ENCODE measurements around the gene PTPRG. TPM values are rescaled to one million over a fixed set of nuclear protein-coding genes. Genes with fewer than 3 reads are reported as not detected.

PTPRG gene
- total and polyA plus RNA-seq, 4 donors, result 3.6 to 35.6 (median 8.1) TPM

DNA sequence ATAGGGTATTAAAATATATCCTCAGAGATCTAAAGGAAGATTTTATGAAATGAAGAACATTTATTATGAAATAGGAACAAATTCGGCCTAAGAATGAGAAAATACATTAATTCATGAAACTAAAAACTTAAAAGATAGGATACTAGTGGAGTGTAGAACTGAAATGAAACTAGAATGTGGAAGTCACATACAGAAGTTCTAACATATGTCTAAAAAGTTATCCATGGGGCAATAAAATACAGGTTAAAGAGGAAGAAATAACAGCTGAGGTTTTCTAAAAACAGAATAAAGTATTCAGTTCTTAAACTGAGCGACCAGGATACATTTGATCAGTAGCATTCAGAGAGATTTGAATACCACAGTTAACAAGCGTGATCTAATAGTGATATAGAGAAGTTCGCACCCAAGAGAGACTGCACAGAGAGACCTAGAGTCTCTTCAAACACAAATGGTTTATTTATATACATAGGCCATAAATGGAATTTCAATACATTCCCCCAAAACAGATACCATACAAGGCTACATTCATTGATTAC is 726.1 kb downstream of the PTPRG start:
- Histone ChIP-seq H3K9me3 (ENCODE audit: control insufficient read depth in 4 of 4, low read length in 3 of 4) (no peaks in the 10 kb centered on the region), H3K4me1 (ENCODE audit: control insufficient read depth in 4 of 4, insufficient read depth in 4 of 4, low read length in 3 of 4) (no peaks in the 10 kb centered on the region), H3K36me3 (ENCODE audit: control insufficient read depth in 4 of 4, insufficient read depth in 3 of 4, low read depth in 1 of 4, low read length in 3 of 4) (peaks cover 0 to 7% (median 2%) of the 10 kb centered on the region in 4 donors), H3K27me3 (ENCODE audit: control insufficient read depth in 4 of 4, insufficient read depth in 4 of 4, low read length in 3 of 4) (no peaks in the 10 kb centered on the region), H3K9ac (ENCODE audit: low read depth in 1 of 2, low read length in 2 of 2) (no peak overlapping the region), H3K27ac (ENCODE audit: low read depth in 1 of 2, low read length in 2 of 2) (no peak overlapping the region), H3K4me3 (ENCODE audit: low read depth in 1 of 3, low read length in 3 of 3) (no peak overlapping the region)
- 88% methylated on average over 4 of the region's 4 CpGs for WGBS
- TF ChIP-seq, protein P1, sequence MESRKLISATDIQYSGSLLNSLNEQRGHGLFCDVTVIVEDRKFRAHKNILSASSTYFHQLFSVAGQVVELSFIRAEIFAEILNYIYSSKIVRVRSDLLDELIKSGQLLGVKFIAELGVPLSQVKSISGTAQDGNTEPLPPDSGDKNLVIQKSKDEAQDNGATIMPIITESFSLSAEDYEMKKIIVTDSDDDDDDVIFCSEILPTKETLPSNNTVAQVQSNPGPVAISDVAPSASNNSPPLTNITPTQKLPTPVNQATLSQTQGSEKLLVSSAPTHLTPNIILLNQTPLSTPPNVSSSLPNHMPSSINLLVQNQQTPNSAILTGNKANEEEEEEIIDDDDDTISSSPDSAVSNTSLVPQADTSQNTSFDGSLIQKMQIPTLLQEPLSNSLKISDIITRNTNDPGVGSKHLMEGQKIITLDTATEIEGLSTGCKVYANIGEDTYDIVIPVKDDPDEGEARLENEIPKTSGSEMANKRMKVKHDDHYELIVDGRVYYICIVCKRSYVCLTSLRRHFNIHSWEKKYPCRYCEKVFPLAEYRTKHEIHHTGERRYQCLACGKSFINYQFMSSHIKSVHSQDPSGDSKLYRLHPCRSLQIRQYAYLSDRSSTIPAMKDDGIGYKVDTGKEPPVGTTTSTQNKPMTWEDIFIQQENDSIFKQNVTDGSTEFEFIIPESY (IDR thresholded peaks at IDR 0.05), result no peak
- no peak for TF ChIP-seq JUND (IDR thresholded peaks at IDR 0.05)
- TF ChIP-seq, protein P2, sequence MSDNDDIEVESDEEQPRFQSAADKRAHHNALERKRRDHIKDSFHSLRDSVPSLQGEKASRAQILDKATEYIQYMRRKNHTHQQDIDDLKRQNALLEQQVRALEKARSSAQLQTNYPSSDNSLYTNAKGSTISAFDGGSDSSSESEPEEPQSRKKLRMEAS (IDR thresholded peaks at IDR 0.05), result no peak
- no peak for TF ChIP-seq RXRA (IDR thresholded peaks at IDR 0.05)
- TF ChIP-seq RAD21 (IDR thresholded peaks at IDR 0.05), result no peak
- no peak for TF ChIP-seq YY1 (IDR thresholded peaks at IDR 0.05)
- TF ChIP-seq GABPA (IDR thresholded peaks at IDR 0.05 in 1 of 2, conservative IDR thresholded peaks at IDR 0.05 in 1 of 2), result no peak
- TF ChIP-seq, protein P3, sequence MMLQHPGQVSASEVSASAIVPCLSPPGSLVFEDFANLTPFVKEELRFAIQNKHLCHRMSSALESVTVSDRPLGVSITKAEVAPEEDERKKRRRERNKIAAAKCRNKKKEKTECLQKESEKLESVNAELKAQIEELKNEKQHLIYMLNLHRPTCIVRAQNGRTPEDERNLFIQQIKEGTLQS (IDR thresholded peaks at IDR 0.05), result no peak
- no peak for TF ChIP-seq HNF4G (IDR thresholded peaks at IDR 0.05)
- TF ChIP-seq, protein P4, sequence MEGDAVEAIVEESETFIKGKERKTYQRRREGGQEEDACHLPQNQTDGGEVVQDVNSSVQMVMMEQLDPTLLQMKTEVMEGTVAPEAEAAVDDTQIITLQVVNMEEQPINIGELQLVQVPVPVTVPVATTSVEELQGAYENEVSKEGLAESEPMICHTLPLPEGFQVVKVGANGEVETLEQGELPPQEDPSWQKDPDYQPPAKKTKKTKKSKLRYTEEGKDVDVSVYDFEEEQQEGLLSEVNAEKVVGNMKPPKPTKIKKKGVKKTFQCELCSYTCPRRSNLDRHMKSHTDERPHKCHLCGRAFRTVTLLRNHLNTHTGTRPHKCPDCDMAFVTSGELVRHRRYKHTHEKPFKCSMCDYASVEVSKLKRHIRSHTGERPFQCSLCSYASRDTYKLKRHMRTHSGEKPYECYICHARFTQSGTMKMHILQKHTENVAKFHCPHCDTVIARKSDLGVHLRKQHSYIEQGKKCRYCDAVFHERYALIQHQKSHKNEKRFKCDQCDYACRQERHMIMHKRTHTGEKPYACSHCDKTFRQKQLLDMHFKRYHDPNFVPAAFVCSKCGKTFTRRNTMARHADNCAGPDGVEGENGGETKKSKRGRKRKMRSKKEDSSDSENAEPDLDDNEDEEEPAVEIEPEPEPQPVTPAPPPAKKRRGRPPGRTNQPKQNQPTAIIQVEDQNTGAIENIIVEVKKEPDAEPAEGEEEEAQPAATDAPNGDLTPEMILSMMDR (IDR thresholded peaks at IDR 0.05; ENCODE audit: low read depth, low read length, missing input control), result no peak
- TF ChIP-seq HNF4A (conservative IDR thresholded peaks at IDR 0.05), result no peak
- TF ChIP-seq, protein P5, sequence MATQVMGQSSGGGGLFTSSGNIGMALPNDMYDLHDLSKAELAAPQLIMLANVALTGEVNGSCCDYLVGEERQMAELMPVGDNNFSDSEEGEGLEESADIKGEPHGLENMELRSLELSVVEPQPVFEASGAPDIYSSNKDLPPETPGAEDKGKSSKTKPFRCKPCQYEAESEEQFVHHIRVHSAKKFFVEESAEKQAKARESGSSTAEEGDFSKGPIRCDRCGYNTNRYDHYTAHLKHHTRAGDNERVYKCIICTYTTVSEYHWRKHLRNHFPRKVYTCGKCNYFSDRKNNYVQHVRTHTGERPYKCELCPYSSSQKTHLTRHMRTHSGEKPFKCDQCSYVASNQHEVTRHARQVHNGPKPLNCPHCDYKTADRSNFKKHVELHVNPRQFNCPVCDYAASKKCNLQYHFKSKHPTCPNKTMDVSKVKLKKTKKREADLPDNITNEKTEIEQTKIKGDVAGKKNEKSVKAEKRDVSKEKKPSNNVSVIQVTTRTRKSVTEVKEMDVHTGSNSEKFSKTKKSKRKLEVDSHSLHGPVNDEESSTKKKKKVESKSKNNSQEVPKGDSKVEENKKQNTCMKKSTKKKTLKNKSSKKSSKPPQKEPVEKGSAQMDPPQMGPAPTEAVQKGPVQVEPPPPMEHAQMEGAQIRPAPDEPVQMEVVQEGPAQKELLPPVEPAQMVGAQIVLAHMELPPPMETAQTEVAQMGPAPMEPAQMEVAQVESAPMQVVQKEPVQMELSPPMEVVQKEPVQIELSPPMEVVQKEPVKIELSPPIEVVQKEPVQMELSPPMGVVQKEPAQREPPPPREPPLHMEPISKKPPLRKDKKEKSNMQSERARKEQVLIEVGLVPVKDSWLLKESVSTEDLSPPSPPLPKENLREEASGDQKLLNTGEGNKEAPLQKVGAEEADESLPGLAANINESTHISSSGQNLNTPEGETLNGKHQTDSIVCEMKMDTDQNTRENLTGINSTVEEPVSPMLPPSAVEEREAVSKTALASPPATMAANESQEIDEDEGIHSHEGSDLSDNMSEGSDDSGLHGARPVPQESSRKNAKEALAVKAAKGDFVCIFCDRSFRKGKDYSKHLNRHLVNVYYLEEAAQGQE (IDR thresholded peaks at IDR 0.05), result no peak
- TF ChIP-seq FOXA1 (IDR thresholded peaks at IDR 0.05), result no peak
- no peak for TF ChIP-seq FOXA2 (IDR thresholded peaks at IDR 0.05)
- no peak for TF ChIP-seq EGR1 (IDR thresholded peaks at IDR 0.05; ENCODE audit: low read depth in 2 of 2)
- TF ChIP-seq TAF1 (conservative IDR thresholded peaks at IDR 0.05), result no peak
- TF ChIP-seq NR2F2 (IDR thresholded peaks at IDR 0.05), result no peak
- TF ChIP-seq SP1 (IDR thresholded peaks at IDR 0.05), result no peak
- no peak for DNase-seq (ENCODE audit: low spot score)

All from liver (tissue), 9 donors.